Right atrium auricular region (tissue), 2 donors: ENCODE measurements around the gene CHAC1. TPM values are rescaled to one million over a fixed set of nuclear protein-coding genes. Genes with fewer than 3 reads are reported as not detected.

Experiments used
- DNase-seq: peaks from one replicate; pipeline ENCODE4 v3.0.0-alpha.2; 2019; ENCODE audit warnings: low spot score
- H3K27ac ChIP-seq, 2 donors: fragments of 200-600 bp; sonication (generic); 1 replicate in 1 of 2; 2 replicates in 1 of 2; pipeline ENCODE4 v1.5.1; 2016 to 2019
- H3K27me3 ChIP-seq, 2 donors: fragments of 200-600 bp; sonication (generic); one replicate each; pipeline versions ENCODE4 v1.5.1 to v1.6.0; 2017 to 2019
- H3K36me3 ChIP-seq: fragments of 200-600 bp; sonication (generic); one replicate; pipeline ENCODE4 v1.5.1; 2016
- H3K4me1 ChIP-seq, 2 donors: fragments of 200-600 bp; sonication (generic); one replicate each; pipeline versions ENCODE4 v1.5.1 to v1.6.0; 2017 to 2019
- H3K4me3 ChIP-seq, 2 donors: fragments of 200-600 bp; sonication (generic); 1 replicate in 1 of 2; 2 replicates in 1 of 2; pipeline ENCODE4 v1.5.1; 2017 to 2019; ENCODE audit warnings: mild to moderate bottlenecking in 1 of 2, moderate library complexity in 1 of 2
- H3K9me3 ChIP-seq, 2 donors: fragments of 200-600 bp; sonication (generic); one replicate each; pipeline ENCODE4 v1.5.1; 2019
- CTCF ChIP-seq, 2 donors: fragments of 200-600 bp; sonication (generic); IDR thresholded peaks; one replicate each; pipeline ENCODE4 v1.5.1; 2019; ENCODE audit warnings: antibody characterized with exemption in 2 of 2
- total RNA-seq, 2 donors: library from RNA; depleted of rRNA; stranded (reverse); fragments of >200 nt; gene quantifications; one replicate each; pipeline ENCODE4 v1.1.0, GENCODE V29; 2016

CHAC1 gene
- total RNA-seq, 2 donors from 2014 or later: 11.9 to 36.1 TPM

DNA sequence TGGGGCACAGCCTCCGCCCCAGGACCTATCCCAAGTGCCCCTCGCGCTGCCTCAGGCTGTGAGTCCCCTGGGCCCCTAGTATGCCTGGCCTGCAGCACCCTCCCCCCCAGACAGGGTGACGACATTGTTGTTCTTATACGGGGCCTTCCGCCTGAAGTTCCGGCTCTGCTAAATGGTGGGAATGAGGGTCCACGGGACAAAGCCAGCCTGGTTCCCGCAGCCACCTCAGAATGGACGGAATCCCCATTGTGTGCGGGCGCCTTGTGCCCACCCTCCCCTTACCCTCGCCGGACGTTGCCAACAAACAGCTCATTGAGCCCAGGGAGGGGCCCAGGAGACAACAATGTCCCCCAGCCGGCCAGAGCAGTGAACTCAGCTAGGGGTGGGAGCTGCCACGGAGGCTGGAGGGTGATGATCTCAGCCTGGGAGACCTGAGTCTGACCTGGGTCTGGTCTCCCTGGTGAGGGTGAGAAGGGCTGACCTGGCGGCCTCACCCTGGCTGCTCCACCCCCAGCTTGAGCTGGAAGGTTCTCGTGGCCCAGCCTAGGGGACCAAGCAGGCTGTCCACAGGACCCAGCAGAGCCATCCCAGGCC is 34.4 kb upstream of the CHAC1 start:
- TF ChIP-seq CTCF (IDR thresholded peaks at IDR 0.05): no peak
- H3K4me3 ChIP-seq: peak overlapping the region in 1 of 2 donors; percentile 3
- peak overlapping the region; percentile 33 to 61 for H3K27ac ChIP-seq
- no peaks in the 10 kb centered on the region for H3K27me3 ChIP-seq
- H3K4me1 ChIP-seq: peaks cover 0 to 3% of the 10 kb centered on the region in 2 donors
- no peaks in the 10 kb centered on the region for H3K36me3 ChIP-seq
- no peaks in the 10 kb centered on the region for H3K9me3 ChIP-seq
- DNase-seq: no peak

GRCh38 chr15:40921949-40922607 is 31.2 kb upstream of the CHAC1 start:
- Histone ChIP-seq H3K27me3 (no peaks in the 10 kb centered on the region), H3K4me3 (no peak overlapping the region), H3K27ac (no peak overlapping the region), H3K4me1 (peaks cover 0 to 18% of the 10 kb centered on the region in 2 donors), H3K36me3 (no peaks in the 10 kb centered on the region), H3K9me3 (no peaks in the 10 kb centered on the region)
- DNase-seq: no peak
- no peak for TF ChIP-seq CTCF (IDR thresholded peaks at IDR 0.05)

GRCh38 chr15:40922608-40923005 is 30.7 kb upstream of the CHAC1 start:
- no peak for TF ChIP-seq CTCF (IDR thresholded peaks at IDR 0.05)
- no peak for DNase-seq
- Histone ChIP-seq H3K4me3 (no peak overlapping the region), H3K9me3 (no peaks in the 10 kb centered on the region), H3K4me1 (peaks cover 0 to 23% of the 10 kb centered on the region in 2 donors), H3K36me3 (no peaks in the 10 kb centered on the region), H3K27ac (no peak overlapping the region), H3K27me3 (peaks cover 0 to 3% of the 10 kb centered on the region in 2 donors)

DNA sequence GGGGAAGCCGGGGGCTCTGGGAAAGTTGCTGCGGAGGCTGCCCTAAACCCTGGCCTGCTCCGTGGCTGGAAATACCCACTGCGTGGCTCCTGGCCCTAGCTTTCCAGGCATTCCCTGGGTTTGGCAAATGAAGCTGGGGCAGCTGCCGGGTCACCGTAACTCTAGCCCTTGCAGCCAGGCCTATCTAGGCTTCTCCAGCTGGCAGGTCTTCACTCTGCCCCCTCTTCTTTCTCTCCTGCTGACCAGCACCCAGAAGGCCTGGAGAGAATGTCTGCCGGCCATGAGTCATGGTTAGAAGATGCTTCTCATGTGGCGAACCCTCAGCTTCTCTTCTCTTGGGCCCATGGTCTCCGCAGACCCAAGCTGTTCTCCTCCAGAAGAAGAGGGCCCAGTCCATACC is 29.7 kb upstream of the CHAC1 start:
- Histone ChIP-seq H3K27ac (no peak overlapping the region), H3K4me1 (peaks cover 0 to 32% of the 10 kb centered on the region in 2 donors), H3K9me3 (no peaks in the 10 kb centered on the region), H3K4me3 (no peak overlapping the region), H3K27me3 (peaks cover 5 to 12% of the 10 kb centered on the region in 2 donors), H3K36me3 (no peaks in the 10 kb centered on the region)
- TF ChIP-seq CTCF (IDR thresholded peaks at IDR 0.05): no peak
- DNase-seq: no peak

- H3K4me1 ChIP-seq: peaks cover 0 to 52% of the 10 kb centered on the region in 2 donors
These were observed 27.8 kb upstream of the CHAC1 start for GRCh38 chr15:40925495-40925862.

More at GRCh38 chr15:40925495-40925862, 27.8 kb upstream of the CHAC1 start:
- no peaks in the 10 kb centered on the region for H3K36me3 ChIP-seq
- DNase-seq: no peak
- H3K4me3 ChIP-seq: no peak overlapping the region
- peaks cover 13 to 18% of the 10 kb centered on the region in 2 donors for H3K27me3 ChIP-seq
- no peaks in the 10 kb centered on the region for H3K9me3 ChIP-seq
- no peak for TF ChIP-seq CTCF (IDR thresholded peaks at IDR 0.05)
- H3K27ac ChIP-seq: no peak overlapping the region
